ENCODE measurements around the gene LRMDA.

DNA sequence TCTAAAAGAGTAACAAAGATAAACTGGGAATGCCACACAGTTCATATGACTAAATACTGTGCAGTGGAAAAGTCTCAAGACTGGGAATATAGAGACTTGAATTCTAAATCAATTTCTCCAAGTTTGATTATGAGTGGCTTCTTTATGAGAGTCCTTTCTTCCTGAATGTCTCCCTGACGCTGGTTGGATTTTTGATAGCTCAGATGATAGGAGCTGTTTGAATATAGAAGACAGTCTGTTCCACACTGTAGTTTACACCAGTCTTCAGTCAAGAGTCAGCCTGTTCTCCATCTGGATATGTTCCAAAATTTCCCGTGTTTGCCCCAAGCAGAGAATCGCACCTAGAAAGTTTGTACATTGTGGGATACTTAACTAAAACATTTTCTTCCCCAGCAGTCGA lies 173.7 kb downstream of the LRMDA start:
- TF ChIP-seq CTCF (optimal IDR thresholded peaks at IDR 0.05 in 1 of 3, IDR thresholded peaks at IDR 0.05 in 1 of 3, conservative IDR thresholded peaks at IDR 0.05 in 1 of 3; ENCODE audit: extremely low read depth in 1 of 3, insufficient read depth in 2 of 3, low read length in 3 of 3) (no peak), EZH2 (IDR thresholded peaks at IDR 0.05; ENCODE audit: low read length) (no peak)

Measured in keratinocyte (primary cell).